Measurements from ENCODE around the gene WRAP73.
A peak's percentile ranks its signal among the peaks of the same experiment; 100 is the strongest.

The WRAP73 gene

GRCh38 chr1:3651930-3652547 lies 2.1 kb upstream of the WRAP73 start, which contains the start of gene TP73:
TP73 (plus strand) TSS chr1:3652516; CDS start chr1:3682366, 29,850 bp downstream.
- Histone ChIP-seq H3K4me2 (ENCODE audit: low read length, poor library complexity, severe bottlenecking) (peak within 1 kb of the TSS; percentile 54), H4K8ac (ENCODE audit: low read length) (no peak within 1 kb of the TSS), H3K4me1 (ENCODE audit: control insufficient read depth, insufficient read depth, low read depth, low read length) (peaks cover 21% of the 10 kb centered on the region), H3K27me3 (ENCODE audit: control insufficient read depth in 1 of 2, insufficient read depth in 1 of 2, low read length in 2 of 2) (peaks cover 64 to 65% of the 10 kb centered on the region in 2 experiments), H2AK5ac (ENCODE audit: low read length, severe bottlenecking) (no peak within 1 kb of the TSS), H3K27ac (ENCODE audit: low read length, poor library complexity, severe bottlenecking) (no peak within 1 kb of the TSS), H2BK15ac (ENCODE audit: low read depth, poor library complexity, severe bottlenecking) (no peak within 1 kb of the TSS), H3K36me3 (ENCODE audit: control insufficient read depth in 1 of 2, insufficient read depth in 2 of 2, low read depth in 1 of 2, low read length in 2 of 2) (peaks cover 4% of the 10 kb centered on the region in 2 experiments), H3K9me3 (ENCODE audit: control insufficient read depth, low read length) (no peaks in the 10 kb centered on the region), H4K91ac (ENCODE audit: low read length) (no peak within 1 kb of the TSS), H2BK120ac (ENCODE audit: low read depth, low read length) (no peak within 1 kb of the TSS), H2BK12ac (ENCODE audit: low read length in 2 of 2) (no peak within 1 kb of the TSS), H3K23ac (ENCODE audit: low read length in 2 of 2) (no peak within 1 kb of the TSS), H3K14ac (ENCODE audit: low read length in 2 of 2) (no peak within 1 kb of the TSS), H3K18ac (ENCODE audit: low read depth in 1 of 2, low read length in 2 of 2) (no peak within 1 kb of the TSS), H3K9ac (ENCODE audit: low read length) (no peak within 1 kb of the TSS), H3K79me1 (replicated peaks; ENCODE audit: low read length, poor library complexity, severe bottlenecking) (peaks cover 12% of the 10 kb centered on the region), H2BK5ac (ENCODE audit: low read depth, low read length, poor library complexity, severe bottlenecking) (no peak within 1 kb of the TSS), H3K4me3 (ENCODE audit: insufficient read depth in 1 of 2, low read depth in 1 of 2, low read length in 2 of 2) (no peak within 1 kb of the TSS), H3K4ac (ENCODE audit: low read depth in 1 of 2, low read length in 2 of 2) (no peak within 1 kb of the TSS), H2AFZ (ENCODE audit: low read depth, low read length) (peak within 1 kb of the TSS; percentile 11)
- no peak for DNase-seq
- WGBS, result 0% methylated on average over 24 of the region's 80 CpGs

GRCh38 chr1:3651026-3651929 lies 1.4 kb upstream of the WRAP73 start:
- 6% methylated on average over 76 of the region's 83 CpGs for WGBS

GRCh38 chr1:3650248-3651025 lies 534 bp upstream of the WRAP73 start:
- Histone ChIP-seq H3K27ac (ENCODE audit: low read length, poor library complexity, severe bottlenecking) (no peak overlapping the region), H3K4ac (ENCODE audit: low read depth in 1 of 2, low read length in 2 of 2) (no peak overlapping the region), H4K91ac (ENCODE audit: low read length) (no peak overlapping the region), H2BK15ac (ENCODE audit: low read depth, poor library complexity, severe bottlenecking) (no peak overlapping the region), H3K18ac (ENCODE audit: low read depth in 1 of 2, low read length in 2 of 2) (no peak overlapping the region), H3K23ac (ENCODE audit: low read length in 2 of 2) (no peak overlapping the region), H3K36me3 (ENCODE audit: control insufficient read depth in 1 of 2, insufficient read depth in 2 of 2, low read depth in 1 of 2, low read length in 2 of 2) (peaks cover 16 to 20% of the 10 kb centered on the region in 2 experiments), H2BK12ac (ENCODE audit: low read length in 2 of 2) (peak overlapping the region in 1 of 2 experiments; percentile 21), H2AFZ (ENCODE audit: low read depth, low read length) (no peak overlapping the region), H4K8ac (ENCODE audit: low read length) (no peak overlapping the region), H3K4me3 (ENCODE audit: insufficient read depth in 1 of 2, low read depth in 1 of 2, low read length in 2 of 2) (peak overlapping the region in 1 of 2 experiments; percentile 87), H3K9me3 (ENCODE audit: control insufficient read depth, low read length) (no peaks in the 10 kb centered on the region), H3K79me1 (replicated peaks; ENCODE audit: low read length, poor library complexity, severe bottlenecking) (peaks cover 12% of the 10 kb centered on the region), H2AK5ac (ENCODE audit: low read length, severe bottlenecking) (no peak overlapping the region), H3K27me3 (ENCODE audit: control insufficient read depth in 1 of 2, insufficient read depth in 1 of 2, low read length in 2 of 2) (peaks cover 48 to 49% of the 10 kb centered on the region in 2 experiments), H3K4me1 (ENCODE audit: control insufficient read depth, insufficient read depth, low read depth, low read length) (peaks cover 21% of the 10 kb centered on the region), H3K9ac (ENCODE audit: low read length) (no peak overlapping the region), H3K4me2 (ENCODE audit: low read length, poor library complexity, severe bottlenecking) (peak overlapping the region; percentile 10), H2BK120ac (ENCODE audit: low read depth, low read length) (no peak overlapping the region), H2BK5ac (ENCODE audit: low read depth, low read length, poor library complexity, severe bottlenecking) (no peak overlapping the region), H3K14ac (ENCODE audit: low read length in 2 of 2) (no peak overlapping the region)
- WGBS, result 14% methylated on average over 30 of the region's 50 CpGs
- no peak for DNase-seq

More at GRCh38 chr1:3651026-3651929, 1.4 kb upstream of the WRAP73 start:
- Histone ChIP-seq H2AFZ (ENCODE audit: low read depth, low read length) (peak overlapping the region; percentile 11), H3K4me2 (ENCODE audit: low read length, poor library complexity, severe bottlenecking) (no peak overlapping the region), H3K4ac (ENCODE audit: low read depth in 1 of 2, low read length in 2 of 2) (no peak overlapping the region), H3K18ac (ENCODE audit: low read depth in 1 of 2, low read length in 2 of 2) (no peak overlapping the region), H3K36me3 (ENCODE audit: control insufficient read depth in 1 of 2, insufficient read depth in 2 of 2, low read depth in 1 of 2, low read length in 2 of 2) (peaks cover 9 to 12% of the 10 kb centered on the region in 2 experiments), H3K4me3 (ENCODE audit: insufficient read depth in 1 of 2, low read depth in 1 of 2, low read length in 2 of 2) (no peak overlapping the region), H3K27me3 (ENCODE audit: control insufficient read depth in 1 of 2, insufficient read depth in 1 of 2, low read length in 2 of 2) (peaks cover 56 to 57% of the 10 kb centered on the region in 2 experiments), H3K23ac (ENCODE audit: low read length in 2 of 2) (no peak overlapping the region), H3K9ac (ENCODE audit: low read length) (no peak overlapping the region), H3K14ac (ENCODE audit: low read length in 2 of 2) (no peak overlapping the region), H2BK12ac (ENCODE audit: low read length in 2 of 2) (no peak overlapping the region), H2BK5ac (ENCODE audit: low read depth, low read length, poor library complexity, severe bottlenecking) (no peak overlapping the region), H3K27ac (ENCODE audit: low read length, poor library complexity, severe bottlenecking) (no peak overlapping the region), H2BK15ac (ENCODE audit: low read depth, poor library complexity, severe bottlenecking) (no peak overlapping the region), H2BK120ac (ENCODE audit: low read depth, low read length) (no peak overlapping the region), H2AK5ac (ENCODE audit: low read length, severe bottlenecking) (no peak overlapping the region), H4K91ac (ENCODE audit: low read length) (no peak overlapping the region), H3K9me3 (ENCODE audit: control insufficient read depth, low read length) (no peaks in the 10 kb centered on the region), H4K8ac (ENCODE audit: low read length) (no peak overlapping the region), H3K4me1 (ENCODE audit: control insufficient read depth, insufficient read depth, low read depth, low read length) (peaks cover 21% of the 10 kb centered on the region), H3K79me1 (replicated peaks; ENCODE audit: low read length, poor library complexity, severe bottlenecking) (peaks cover 12% of the 10 kb centered on the region)
- DNase-seq, result peak; percentile 30

Measured in mesenchymal stem cell (in vitro differentiated cells and primary cell).